Endothelial cell of umbilical vein (primary cell): ENCODE measurements around the gene SCO2. TPM values are rescaled to one million over a fixed set of nuclear protein-coding genes. Genes with fewer than 3 reads are reported as not detected.

Source experiments
- BruUV-seq: library from RNA; stranded (reverse); fragments of 400-500 nt; replicated peaks from 2 replicates; lab custom pipeline; 2021; lab: Mats Ljungman, UMichigan
- CTCF ChIA-PET: fragments of 300-600, 350-600 bp; sonication (Branson Sonifier 250); formaldehyde crosslinking; loops from one replicate; lab custom pipeline; 2021; ENCODE audit warnings: antibody characterized with exemption, inconsistent platforms; lab: Charles Lee
- POLR2A ChIA-PET: fragments of 300-600, 350-600 bp; sonication (Branson Sonifier 250); formaldehyde crosslinking; loops from one replicate; lab custom pipeline; 2021; ENCODE audit warnings: antibody characterized with exemption, inconsistent platforms; lab: Charles Lee
- DNase-seq: peaks from one replicate; pipeline ENCODE4 v3.0.0-alpha.2; 2011; ENCODE audit warnings: low read depth, low spot score
- FAIRE-seq: peaks from 2 replicates; lab custom pipeline; 2011; peaks lifted over from hg19 to GRCh38; lab: Jason Lieb, UNC
- H2AFZ ChIP-seq: 2 replicates; pipeline ENCODE4 v1.6.0; 2012; ENCODE audit warnings: low read depth, low read length, control low read depth, inconsistent platforms
- H3K27ac ChIP-seq: 2 replicates; pipeline ENCODE4 v1.5.1; 2011; ENCODE audit warnings: low read depth, mild to moderate bottlenecking, control low read depth, low read length, moderate library complexity; ENCODE audit not compliant: insufficient read depth
- H3K27me3 ChIP-seq, 2 experiments: 2 replicates each; pipeline versions ENCODE4 v1.6.0 to v1.6.1; 2011; ENCODE audit warnings: low read length in 2 of 2, mixed read lengths in 1 of 2; ENCODE audit not compliant: control insufficient read depth in 2 of 2, insufficient read depth in 2 of 2
- H3K36me3 ChIP-seq, 2 experiments: 2 replicates in 1 of 2; 3 replicates in 1 of 2; pipeline ENCODE4 v1.5.1; 2011; ENCODE audit warnings: low read length in 2 of 2, mild to moderate bottlenecking in 1 of 2, moderate library complexity in 1 of 2; ENCODE audit not compliant: control insufficient read depth in 2 of 2, insufficient read depth in 2 of 2; ENCODE audit errors: extremely low read depth in 1 of 2
- H3K4me1 ChIP-seq: 3 replicates; pipeline ENCODE4 v1.5.1; 2011; ENCODE audit warnings: mild to moderate bottlenecking, low read length; ENCODE audit not compliant: control insufficient read depth, insufficient read depth; ENCODE audit errors: extremely low read depth
- H3K4me2 ChIP-seq: 2 replicates; pipeline ENCODE4 v1.6.1; 2011; ENCODE audit warnings: low read length, control low read depth, mixed read lengths; ENCODE audit not compliant: insufficient read depth
- H3K4me3 ChIP-seq, 3 experiments: fragments of 200-600 bp in 1 of 3; sonication (generic), shearing (Covaris generic) in 1 of 3; replicated peaks in 1 of 3; 2 replicates each; pipeline ENCODE4 v1.5.1; 2011 to 2016; ENCODE audit warnings: control low read depth in 3 of 3, low read length in 3 of 3, mild to moderate bottlenecking in 2 of 3, inconsistent platforms in 1 of 3, low read depth in 1 of 3, moderate library complexity in 1 of 3; ENCODE audit not compliant: insufficient read depth in 1 of 3
- H3K79me2 ChIP-seq: 2 replicates; pipeline ENCODE4 v1.6.0; 2012; ENCODE audit warnings: low read length, inconsistent platforms; ENCODE audit not compliant: control insufficient read depth, insufficient read depth
- H3K9ac ChIP-seq: replicated peaks from 2 replicates; pipeline ENCODE3; 2011; ENCODE audit warnings: low read length, control low read depth; ENCODE audit not compliant: insufficient read depth; ENCODE audit errors: extremely low read depth
- H3K9me1 ChIP-seq: replicated peaks from 3 replicates; pipeline ENCODE4 v1.6.0; 2011; ENCODE audit warnings: mild to moderate bottlenecking, low read length; ENCODE audit not compliant: control insufficient read depth, insufficient read depth; ENCODE audit errors: extremely low read depth
- H3K9me3 ChIP-seq: replicated peaks from 2 replicates; pipeline ENCODE4 v1.5.1; 2012; ENCODE audit warnings: low read length, inconsistent platforms; ENCODE audit not compliant: control insufficient read depth, insufficient read depth
- H4K20me1 ChIP-seq: replicated peaks from 2 replicates; pipeline ENCODE3; 2011; ENCODE audit warnings: mild to moderate bottlenecking, low read length; ENCODE audit not compliant: control insufficient read depth, insufficient read depth; ENCODE audit errors: extremely low read depth
- EZH2 ChIP-seq: IDR thresholded peaks from 2 replicates; pipeline ENCODE4 v1.6.1; 2012; ENCODE audit warnings: borderline replicate concordance, low read depth, mild to moderate bottlenecking, moderate library complexity, low read length, inconsistent platforms; ENCODE audit not compliant: severe bottlenecking
- FOS ChIP-seq: IDR thresholded peaks from 2 replicates; pipeline ENCODE4 v1.6.1; 2011; ENCODE audit warnings: mild to moderate bottlenecking, low read length, moderate library complexity, borderline replicate concordance; ENCODE audit not compliant: insufficient read depth
- GATA2 ChIP-seq: IDR thresholded peaks from 2 replicates; pipeline ENCODE4 v1.7.0; 2011; ENCODE audit warnings: low read depth, mild to moderate bottlenecking, moderate library complexity, mixed read lengths, low read length; ENCODE audit not compliant: insufficient read length, insufficient read depth
- JUN ChIP-seq: IDR thresholded peaks from 2 replicates; pipeline ENCODE4 v1.6.1; 2011; ENCODE audit warnings: borderline replicate concordance, low read depth; ENCODE audit not compliant: insufficient read length, insufficient read depth
- MYC ChIP-seq: IDR thresholded peaks from one replicate; pipeline ENCODE4 v1.6.1; 2011; ENCODE audit warnings: mild to moderate bottlenecking, low read depth, low read length
- POLR2AphosphoS5 ChIP-seq: IDR thresholded peaks from 2 replicates; pipeline ENCODE4 v1.6.1; 2012; ENCODE audit warnings: low read depth, mild to moderate bottlenecking, control low read depth, low read length, moderate library complexity; ENCODE audit not compliant: insufficient read depth
- dilution Hi-C: fragments of 300-500 bp; cut with MboI; formaldehyde crosslinking; loops from one replicate; pipeline ENCODE4 v1.15.0; 2019; ENCODE audit warnings: low sequenced_read_pairs; ENCODE audit not compliant: extremely low pct_ligation_motif_present
- intact Hi-C: fragments of 100-400 bp; cut with micrococcal nuclease; formaldehyde crosslinking; loops from one replicate; pipeline ENCODE4 v1.10.0; 2022
- polyA plus RNA-seq, 4 experiments: library from polyadenylated mRNA; depleted of rRNA in 3 of 4; stranded (reverse) in 3 of 4; unstranded in 1 of 4; fragments of >200 nt; gene quantifications; 2 replicates each; pipeline versions ENCODE4 v1.2.1 to v1.2.3, GENCODE V29; 2011 to 2012; ENCODE audit warnings: missing spikeins in 1 of 4
- total RNA-seq: library from RNA; stranded (reverse); gene quantifications from 2 replicates; pipeline ENCODE4 v1.2.3, GENCODE V29; 2021
- TF ChIP-seq, protein P1 (sequence below), 2 donors: IDR thresholded peaks; 1 replicate in 1 of 2; 2 replicates in 1 of 2; pipeline ENCODE4 v1.5.1; 2011; ENCODE audit warnings: low read length in 2 of 2, mild to moderate bottlenecking in 2 of 2, moderate library complexity in 2 of 2, control low read depth in 1 of 2, inconsistent platforms in 1 of 2, low read depth in 1 of 2; ENCODE audit not compliant: insufficient read depth in 1 of 2; ENCODE audit errors: extremely low read depth in 1 of 2

The SCO2 gene
- total and polyA plus RNA-seq, 2 donors (not counting 3 experiments of a cell fraction or from before 2014, with no cell fraction given): 3.5 to 3.7 TPM

DNA sequence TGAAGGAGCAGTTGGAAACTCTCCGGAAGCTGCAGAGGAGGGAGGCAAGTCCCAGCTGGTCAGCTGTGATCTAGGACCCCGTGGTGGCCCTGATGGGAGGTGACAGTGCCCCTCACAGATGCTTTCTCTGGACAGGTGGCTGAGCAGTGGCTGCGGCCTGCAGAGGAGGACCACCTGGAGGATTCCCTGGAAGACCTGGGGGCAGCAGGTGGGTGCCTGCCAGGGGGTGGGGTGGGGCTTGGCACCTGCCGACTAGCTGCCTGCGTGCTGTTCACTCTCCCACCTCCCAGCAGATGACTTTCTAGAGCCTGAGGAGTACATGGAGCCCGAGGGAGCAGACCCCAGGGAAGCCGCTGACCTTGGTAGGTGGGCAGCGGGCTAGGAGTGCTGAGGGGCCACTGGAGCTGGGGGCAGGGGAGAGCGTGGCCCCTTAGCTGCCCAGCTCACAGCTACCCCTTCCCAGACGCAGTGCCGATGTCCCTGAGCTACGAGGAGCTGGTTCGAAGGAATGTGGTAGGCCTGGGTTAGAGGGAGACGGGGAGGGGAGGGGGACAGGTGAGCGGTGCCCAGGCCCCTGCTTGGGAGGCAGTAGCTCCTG lies 3.1 kb downstream of the SCO2 start:
- H3K9me3 ChIP-seq: no peaks in the 10 kb centered on the region
- H4K20me1 ChIP-seq: no peaks in the 10 kb centered on the region
- peaks cover 10% of the 10 kb centered on the region for H3K79me2 ChIP-seq
- FAIRE-seq: no peak
- no peak overlapping the region for H3K9ac ChIP-seq
- H3K4me1 ChIP-seq: peaks cover 12% of the 10 kb centered on the region
- no TSS peak for BruUV-seq
- H2AFZ ChIP-seq: no peak overlapping the region
- dilution Hi-C loops: no loop called here
- H3K36me3 ChIP-seq: peaks cover 0 to 27% of the 10 kb centered on the region in 2 experiments
- no peak overlapping the region for H3K27ac ChIP-seq
- POLR2A ChIA-PET: interaction anchor here (1.1 kb wide), 1 partner anchor 14 kb away, joined by 4 read pairs; the partner anchor contains the start of genes LMF2 and NCAPH2
- H3K27me3 ChIP-seq: no peaks in the 10 kb centered on the region
- CTCF ChIA-PET: interaction anchor here (0.7 kb wide), 1 partner anchor 17 kb away, joined by 3 read pairs; no protein-coding TSS in a partner anchor
- H3K9me1 ChIP-seq: no peaks in the 10 kb centered on the region
- TF ChIP-seq EZH2: no peak
- no peak for TF ChIP-seq JUN
- no peak overlapping the region for H3K4me3 ChIP-seq
- no peak for DNase-seq
- no peak overlapping the region for H3K4me2 ChIP-seq
- intact Hi-C loops: no loop called here

DNA sequence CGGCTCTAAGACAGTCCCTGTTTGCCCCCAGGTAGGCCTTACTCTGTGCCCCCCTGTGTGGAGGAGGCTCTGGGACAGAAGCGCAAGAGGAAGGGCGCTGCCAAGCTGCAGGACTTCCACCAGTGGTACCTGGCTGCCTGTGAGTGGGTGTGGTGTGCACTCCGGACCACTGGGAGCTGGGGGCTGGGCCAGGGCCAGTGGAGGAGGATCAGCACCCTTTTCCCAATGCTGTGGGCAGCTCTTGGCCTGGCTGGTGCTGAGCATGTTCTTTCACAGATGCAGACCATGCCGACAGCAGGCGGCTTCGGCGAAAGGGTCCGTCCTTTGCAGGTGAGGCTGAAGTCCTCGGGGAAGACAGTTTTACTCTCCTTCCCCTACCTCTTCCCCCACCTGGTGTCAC lies 3.7 kb downstream of the SCO2 start:
- peaks cover 11% of the 10 kb centered on the region for H3K4me1 ChIP-seq
- POLR2A ChIA-PET: no interaction called here
- intact Hi-C loops: no loop called here
- H3K9ac ChIP-seq: no peak overlapping the region
- no peaks in the 10 kb centered on the region for H3K9me1 ChIP-seq
- no peak overlapping the region for H3K4me3 ChIP-seq
- no TSS peak for BruUV-seq
- no peaks in the 10 kb centered on the region for H4K20me1 ChIP-seq
- H2AFZ ChIP-seq: no peak overlapping the region
- no peaks in the 10 kb centered on the region for H3K9me3 ChIP-seq
- peaks cover 10% of the 10 kb centered on the region for H3K79me2 ChIP-seq
- H3K27ac ChIP-seq: no peak overlapping the region
- H3K36me3 ChIP-seq: peaks cover 0 to 27% of the 10 kb centered on the region in 2 experiments
- DNase-seq (no peak), FAIRE-seq (no peak)
- no peaks in the 10 kb centered on the region for H3K27me3 ChIP-seq
- dilution Hi-C loops: no loop called here
- TF ChIP-seq, protein P1, sequence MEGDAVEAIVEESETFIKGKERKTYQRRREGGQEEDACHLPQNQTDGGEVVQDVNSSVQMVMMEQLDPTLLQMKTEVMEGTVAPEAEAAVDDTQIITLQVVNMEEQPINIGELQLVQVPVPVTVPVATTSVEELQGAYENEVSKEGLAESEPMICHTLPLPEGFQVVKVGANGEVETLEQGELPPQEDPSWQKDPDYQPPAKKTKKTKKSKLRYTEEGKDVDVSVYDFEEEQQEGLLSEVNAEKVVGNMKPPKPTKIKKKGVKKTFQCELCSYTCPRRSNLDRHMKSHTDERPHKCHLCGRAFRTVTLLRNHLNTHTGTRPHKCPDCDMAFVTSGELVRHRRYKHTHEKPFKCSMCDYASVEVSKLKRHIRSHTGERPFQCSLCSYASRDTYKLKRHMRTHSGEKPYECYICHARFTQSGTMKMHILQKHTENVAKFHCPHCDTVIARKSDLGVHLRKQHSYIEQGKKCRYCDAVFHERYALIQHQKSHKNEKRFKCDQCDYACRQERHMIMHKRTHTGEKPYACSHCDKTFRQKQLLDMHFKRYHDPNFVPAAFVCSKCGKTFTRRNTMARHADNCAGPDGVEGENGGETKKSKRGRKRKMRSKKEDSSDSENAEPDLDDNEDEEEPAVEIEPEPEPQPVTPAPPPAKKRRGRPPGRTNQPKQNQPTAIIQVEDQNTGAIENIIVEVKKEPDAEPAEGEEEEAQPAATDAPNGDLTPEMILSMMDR (IDR thresholded peaks at IDR 0.05; ENCODE audit: extremely low read depth in 1 of 2, insufficient read depth in 1 of 2, low read depth in 1 of 2, low read length in 2 of 2): no peak
- no peak for TF ChIP-seq MYC
- TF ChIP-seq FOS: no peak
- no peak for TF ChIP-seq EZH2
- TF ChIP-seq JUN: no peak
- TF ChIP-seq GATA2: no peak
- no peak for TF ChIP-seq POLR2AphosphoS5
- CTCF ChIA-PET: no interaction called here
- H3K4me2 ChIP-seq: no peak overlapping the region
